ENCODE results near the gene P4HTM.

The P4HTM gene

DNA sequence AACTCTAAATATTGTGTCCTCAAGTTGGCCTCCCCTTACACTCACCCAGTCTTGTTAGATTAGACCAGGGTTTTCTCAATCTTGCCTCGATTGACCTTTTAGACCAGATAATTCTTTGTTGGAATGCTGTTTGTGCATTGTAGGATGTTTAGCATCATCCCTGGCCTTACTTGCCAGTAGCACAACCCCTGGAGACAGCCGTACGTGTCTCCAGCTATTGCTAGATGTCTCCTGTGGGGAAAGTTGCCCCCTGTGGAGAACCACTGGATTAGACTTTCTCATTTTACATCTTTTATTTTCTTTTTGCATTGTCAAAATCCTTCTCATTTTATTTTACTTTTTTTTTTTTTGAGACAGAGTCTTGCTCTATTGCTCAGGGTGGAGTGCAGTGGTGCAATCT is 19.4 kb downstream of the P4HTM start:
- no peak for DNase-seq

GRCh38 chr3:49012441-49013017 is 22.5 kb downstream of the P4HTM start:
- no peak for DNase-seq

- DNase-seq: no peak
Observed at GRCh38 chr3:49013113-49013737, 23.2 kb downstream of the P4HTM start.

GRCh38 chr3:49013738-49014660 is 24.0 kb downstream of the P4HTM start:
- DNase-seq: peak in 3 of 5 donors; percentile 29 to 49 (median 32)

DNA sequence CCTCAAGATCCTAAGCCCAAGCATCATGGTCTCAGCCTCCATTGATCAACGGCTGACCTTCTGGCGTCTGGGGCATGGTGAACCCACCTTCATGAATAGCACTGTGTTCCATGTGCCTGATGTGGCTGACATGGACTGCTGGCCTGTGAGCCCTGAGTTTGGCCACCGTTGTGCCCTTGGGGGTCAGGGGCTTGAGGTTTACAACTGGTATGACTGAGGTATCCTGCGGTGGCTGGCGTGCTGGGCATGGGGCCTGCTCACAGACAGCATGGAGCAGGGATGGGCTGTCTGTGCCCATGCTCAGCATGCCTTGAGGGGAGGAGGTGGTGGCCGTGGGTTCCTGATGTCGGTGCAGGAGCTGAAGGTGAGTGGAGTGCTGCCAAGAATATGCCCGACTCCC is 25.0 kb downstream of the P4HTM start:
- no peak for DNase-seq

DNA sequence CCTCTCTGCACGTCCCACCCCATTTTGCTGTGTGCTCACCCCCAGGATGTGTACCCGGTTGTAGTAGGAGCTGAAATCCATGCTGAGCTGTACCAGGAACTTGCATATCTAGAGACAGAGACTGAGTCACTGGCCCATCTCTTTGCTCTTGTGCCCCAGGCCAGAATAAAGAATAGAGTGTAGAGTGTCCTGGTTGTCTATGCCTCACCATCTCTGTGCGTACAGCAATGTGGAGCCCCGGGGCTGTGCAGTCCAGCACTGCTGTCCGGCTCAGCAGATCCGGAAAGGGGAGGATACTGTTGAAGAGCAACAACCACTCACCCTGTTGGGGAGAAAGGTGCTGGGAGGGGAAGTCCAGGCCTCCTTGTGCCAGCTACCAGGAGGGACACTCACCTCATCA is 25.7 kb downstream of the P4HTM start:
- DNase-seq: no peak

GRCh38 chr3:49016414-49017228 is 26.6 kb downstream of the P4HTM start:
- no peak for DNase-seq

DNA sequence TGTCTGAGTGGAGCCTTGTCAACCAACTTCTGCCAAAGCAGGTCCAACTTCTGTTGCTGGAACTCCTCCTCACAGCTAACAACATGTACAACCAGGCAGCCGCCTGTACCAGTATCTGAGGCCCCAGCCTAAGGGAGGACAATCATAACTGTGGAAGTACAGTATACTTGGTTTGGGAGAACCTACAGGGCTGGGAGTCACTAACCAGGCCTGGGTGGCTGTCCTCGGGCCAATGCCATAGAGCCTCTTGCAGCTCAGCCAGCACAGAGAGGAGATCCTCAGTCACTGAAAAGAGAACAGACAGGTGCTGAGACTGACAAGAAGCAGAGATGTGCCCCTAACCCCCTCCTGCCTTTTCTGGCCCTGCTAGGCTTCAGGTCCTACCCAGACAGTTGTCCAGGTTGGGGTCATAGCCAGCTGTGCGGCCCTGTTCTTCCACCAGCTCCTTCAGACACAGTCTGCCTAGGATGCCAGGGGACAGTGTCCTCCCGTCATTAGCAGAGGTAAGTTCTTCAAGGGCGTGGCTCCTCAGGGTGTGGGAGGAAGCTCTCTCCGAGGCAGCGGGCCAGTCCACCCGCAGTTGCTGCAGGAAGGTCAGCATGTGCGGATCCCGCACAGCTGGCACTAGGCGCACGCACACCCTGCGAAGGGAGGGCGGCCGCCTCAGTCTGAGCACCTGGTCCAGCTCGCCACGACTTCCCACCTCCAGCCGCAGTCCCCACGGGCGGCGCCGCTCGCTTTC is 27.4 kb downstream of the P4HTM start:
- no peak for DNase-seq

- DNase-seq: peak in 4 of 5 donors; percentile 31 to 61 (median 48)
Observed at GRCh38 chr3:49017971-49018706, 28.1 kb downstream of the P4HTM start, which contains the start of gene DALRD3. TSS of gene DALRD3 (minus strand) at chr3:49018580. CDS start at chr3:49018564, 16 bp downstream.

- DNase-seq: no peak
Observed at GRCh38 chr3:49018707-49019006, 28.6 kb downstream of the P4HTM start.

DNA sequence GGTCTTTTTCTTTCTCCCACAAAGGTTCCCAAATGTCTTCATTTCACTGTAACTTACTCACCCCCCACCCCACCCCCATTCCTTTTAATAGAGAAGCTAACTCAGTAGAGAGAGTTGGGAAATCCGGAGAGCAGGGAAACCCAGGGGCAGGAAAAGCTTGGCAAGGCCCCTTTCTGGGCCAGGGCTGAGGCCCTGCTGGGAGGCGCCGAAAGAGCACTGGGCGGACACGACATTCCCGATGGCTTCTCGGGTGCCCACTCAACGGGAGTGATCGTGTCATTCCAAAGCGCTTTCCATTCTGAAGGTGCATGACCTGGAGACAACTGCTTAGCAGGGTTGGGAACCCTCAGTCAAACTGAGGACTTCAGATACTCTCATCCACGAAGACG is 29.9 kb downstream of the P4HTM start:
- no peak for DNase-seq

DNA sequence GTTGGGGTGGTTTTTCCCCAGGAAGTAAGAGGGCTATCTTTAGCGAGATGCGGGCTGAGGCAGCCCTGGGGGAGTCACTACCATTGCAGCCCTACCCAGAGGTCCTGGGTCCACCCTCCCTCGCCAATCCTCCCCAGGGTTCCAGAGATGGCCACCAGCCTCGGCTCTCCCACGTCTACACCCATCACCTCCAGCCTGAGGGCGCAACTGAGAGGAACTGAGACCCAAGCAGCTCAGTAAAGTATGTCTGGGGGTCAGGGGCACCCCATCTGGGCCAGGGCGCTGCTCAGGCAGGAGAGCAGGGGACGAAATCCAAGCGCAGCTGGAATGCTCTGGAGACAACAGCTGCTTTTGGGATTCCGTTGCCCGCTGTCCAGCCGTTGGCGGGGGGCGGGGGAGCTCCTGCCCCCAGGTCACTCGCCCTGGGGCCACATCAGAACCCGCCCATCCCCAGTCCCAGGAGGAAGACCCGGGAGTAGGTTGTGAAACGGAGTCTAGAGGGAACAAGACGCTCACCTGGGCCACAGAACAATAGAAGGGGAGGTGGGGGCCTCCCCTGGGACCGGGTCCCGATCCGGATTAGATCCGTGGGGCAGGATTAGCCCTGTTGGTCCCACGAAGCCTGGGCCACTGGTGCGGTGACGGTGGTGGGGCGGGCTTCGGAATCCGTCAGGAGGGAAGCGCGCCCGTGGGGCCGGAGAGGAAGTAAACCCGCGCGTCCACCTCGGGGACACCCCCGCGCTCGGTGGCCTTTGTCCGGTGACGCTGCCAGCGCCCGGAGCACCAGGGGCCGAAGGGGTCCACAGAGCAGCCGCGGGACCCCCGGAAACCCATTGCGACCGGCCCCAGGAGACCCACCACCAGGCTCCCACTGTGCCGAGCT is 30.5 kb downstream of the P4HTM start:
- peak in 1 of 5 donors; percentile 58 for DNase-seq

GRCh38 chr3:49021213-49021812 is 31.3 kb downstream of the P4HTM start:
- DNase-seq: peak; percentile 97 to 99 (median 99)

GRCh38 chr3:49021813-49022687 is 32.0 kb downstream of the P4HTM start, which contains the start of gene NDUFAF3:
TSS of gene NDUFAF3 (plus strand) at chr3:49022121. CDS start at chr3:49022145, 24 bp downstream.
- DNase-seq: peak; percentile 79 to 93 (median 87)

DNA sequence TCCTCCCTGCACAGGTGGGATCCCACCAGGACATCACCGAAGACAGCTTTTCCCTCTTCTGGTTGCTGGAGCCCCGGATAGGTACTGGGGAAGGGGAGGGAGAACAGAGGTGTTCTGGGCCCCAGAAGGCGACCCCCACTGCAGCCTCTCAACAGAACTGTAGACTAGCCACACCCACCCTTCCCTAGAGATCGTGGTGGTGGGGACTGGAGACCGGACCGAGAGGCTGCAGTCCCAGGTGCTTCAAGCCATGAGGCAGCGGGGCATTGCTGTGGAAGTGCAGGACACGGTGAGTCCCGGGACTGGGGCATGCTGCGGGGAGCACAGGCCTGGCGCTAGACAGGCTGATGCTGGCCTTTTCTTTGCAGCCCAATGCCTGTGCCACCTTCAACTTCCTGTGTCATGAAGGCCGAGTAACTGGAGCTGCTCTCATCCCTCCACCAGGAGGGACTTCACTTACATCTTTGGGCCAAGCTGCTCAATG is 32.7 kb downstream of the P4HTM start:
- no peak for DNase-seq

- no peak for DNase-seq
Observed at GRCh38 chr3:49023775-49024174, 33.7 kb downstream of the P4HTM start.

DNA sequence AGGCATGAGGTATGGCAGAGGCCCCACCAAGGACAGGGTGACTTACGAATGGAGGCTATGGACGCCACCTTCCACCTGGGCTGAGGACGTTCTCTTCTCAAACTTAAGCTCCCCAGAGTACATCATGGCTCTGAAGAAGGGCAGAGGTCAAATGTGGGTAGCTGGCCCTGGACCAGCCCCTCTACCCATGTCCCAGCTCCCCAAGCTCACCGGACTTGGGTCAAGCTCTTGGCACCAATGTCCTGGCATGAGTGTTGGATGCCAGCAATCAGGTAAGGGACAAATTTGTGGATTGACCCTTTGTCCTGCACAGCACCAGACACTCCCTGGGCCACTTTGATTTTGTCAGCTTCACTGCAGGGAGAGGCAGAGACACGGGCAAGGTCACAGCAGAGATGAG is 34.4 kb downstream of the P4HTM start:
- no peak for DNase-seq

DNA sequence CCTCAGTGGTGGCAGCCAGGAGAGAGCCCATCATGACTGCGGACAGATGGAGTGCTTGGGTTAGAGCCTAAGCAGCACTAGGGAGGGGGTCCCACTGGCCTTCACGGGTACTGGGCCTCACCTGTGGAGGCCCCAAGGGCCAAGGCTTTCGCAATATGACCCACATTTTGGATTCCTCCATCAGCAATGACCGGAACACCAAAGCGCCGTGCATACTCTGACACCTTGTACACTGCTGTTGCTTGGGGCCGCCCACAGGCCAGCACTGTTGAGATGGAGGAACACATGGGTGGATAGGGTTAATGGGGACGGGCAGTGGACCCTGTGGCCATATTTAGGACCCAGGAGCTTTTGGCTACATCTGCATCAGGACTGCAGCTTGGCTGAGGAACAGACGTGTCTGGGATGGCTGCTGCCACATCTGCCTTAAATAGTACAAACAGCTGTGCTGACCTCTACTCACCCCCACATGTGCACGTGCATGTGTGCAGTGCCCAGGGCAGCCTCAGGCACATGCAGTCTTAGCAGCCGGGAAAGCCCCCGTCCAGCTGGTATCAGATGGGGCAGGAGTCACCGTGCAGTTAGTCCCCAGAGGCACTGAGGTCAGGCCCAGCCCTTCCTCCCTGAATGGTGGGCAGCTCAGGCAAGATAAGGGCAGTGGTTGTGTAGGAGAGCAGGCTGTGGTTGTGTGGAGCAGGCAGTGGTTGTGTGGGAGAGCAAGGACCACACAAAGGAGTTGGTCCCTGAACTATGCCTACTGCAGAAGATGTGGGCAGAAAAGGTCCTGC is 35.2 kb downstream of the P4HTM start:
- no peak for DNase-seq

Measured in T-helper 1 cell (primary cell).